ENCODE results near the gene CDH4.

The CDH4 gene

GRCh38 chr20:61927826-61928541 is 675.9 kb downstream of the CDH4 start:
- Histone ChIP-seq H3K4me1 (ENCODE audit: control insufficient read depth, insufficient read depth, low read length) (no peaks in the 10 kb centered on the region), H3K9me3 (ENCODE audit: control insufficient read depth, insufficient read depth, low read depth, low read length) (no peaks in the 10 kb centered on the region), H3K27ac (ENCODE audit: extremely low read depth, low read depth, low read length) (no peak overlapping the region), H3K4me3 (ENCODE audit: low read depth, low read length) (no peak overlapping the region), H3K36me3 (ENCODE audit: control insufficient read depth in 2 of 2, insufficient read depth in 1 of 2, low read length in 2 of 2) (no peaks in the 10 kb centered on the region)
- TF ChIP-seq TSHZ1 (tag by site-specific recombination; IDR thresholded peaks at IDR 0.05; ENCODE audit: borderline replicate concordance), result no peak
- 0 out of 2 replicates have a peak, but pooled peaks have one; percentile 15 for TF ChIP-seq KLF1 (tag by site-specific recombination; IDR thresholded peaks at IDR 0.05)
- TF ChIP-seq ZSCAN18 (tag by site-specific recombination; IDR thresholded peaks at IDR 0.05), result no peak
- POLR2A ChIA-PET, result no interaction called here
- CTCF ChIA-PET, result interaction anchor here (1.0 kb wide), 1 partner anchor 131 kb away, joined by 4 read pairs; no protein-coding TSS in a partner anchor

- Histone ChIP-seq H3K9me3 (ENCODE audit: control insufficient read depth, insufficient read depth, low read depth, low read length) (no peaks in the 10 kb centered on the region), H3K36me3 (ENCODE audit: control insufficient read depth in 2 of 2, insufficient read depth in 1 of 2, low read length in 2 of 2) (no peaks in the 10 kb centered on the region), H3K4me1 (ENCODE audit: control insufficient read depth, insufficient read depth, low read length) (no peaks in the 10 kb centered on the region), H3K27ac (ENCODE audit: extremely low read depth, low read depth, low read length) (no peak overlapping the region), H3K4me3 (ENCODE audit: low read depth, low read length) (no peak overlapping the region)
- CTCF ChIA-PET, result interaction anchor here (0.6 kb wide), 1 partner anchor 445 kb away, joined by 3 read pairs; no protein-coding TSS in a partner anchor
- POLR2A ChIA-PET, result no interaction called here
- no peak for TF ChIP-seq ZBTB49 (tag by site-specific recombination; IDR thresholded peaks at IDR 0.05; ENCODE audit: low read depth)
- no peak for TF ChIP-seq IKZF3 (tag by site-specific recombination; IDR thresholded peaks at IDR 0.05)
- TF ChIP-seq KLF17 (tag by site-specific recombination; IDR thresholded peaks at IDR 0.05), result no peak
- TF ChIP-seq ZNF837 (tag by site-specific recombination; IDR thresholded peaks at IDR 0.05), result no peak
- TF ChIP-seq ZNF248 (tag by site-specific recombination; IDR thresholded peaks at IDR 0.05), result no peak
- no peak for TF ChIP-seq PRDM4 (tag by site-specific recombination; IDR thresholded peaks at IDR 0.05)
- no peak for TF ChIP-seq PRDM1 (tag by site-specific recombination; IDR thresholded peaks at IDR 0.05)
- no peak for TF ChIP-seq ZNF449 (tag by site-specific recombination; IDR thresholded peaks at IDR 0.05)
- TF ChIP-seq SCRT2 (tag by site-specific recombination; IDR thresholded peaks at IDR 0.05), result no peak
- no peak for TF ChIP-seq ZNF677 (tag by site-specific recombination; IDR thresholded peaks at IDR 0.05)
- TF ChIP-seq ELK4 (IDR thresholded peaks at IDR 0.05; ENCODE audit: borderline replicate concordance, low read depth, low read length), result no peak
- TF ChIP-seq GLI2 (tag by site-specific recombination; IDR thresholded peaks at IDR 0.05; ENCODE audit: borderline replicate concordance, low read depth), result no peak
- TF ChIP-seq ZNF274 (IDR thresholded peaks at IDR 0.05; ENCODE audit: low read length), result no peak
- no peak for TF ChIP-seq ZNF274 (tag by site-specific recombination; IDR thresholded peaks at IDR 0.05; ENCODE audit: borderline replicate concordance)
- TF ChIP-seq ZNF521 (tag by site-specific recombination; IDR thresholded peaks at IDR 0.05), result no peak
- TF ChIP-seq ZFP3 (tag by site-specific recombination; IDR thresholded peaks at IDR 0.05; ENCODE audit: low read depth), result no peak
- TF ChIP-seq ZNF324 (tag by site-specific recombination; IDR thresholded peaks at IDR 0.05), result no peak
Observed at GRCh38 chr20:61929561-61929960, 677.5 kb downstream of the CDH4 start.
